Activated T-cell treated with anti-CD3 and anti-CD28 coated beads, Interleukin-2, amount 50 U/mL, for 24 hours (primary cell): ENCODE measurements around the gene DRC7.
"Not testable (repeated sequence)": the region's sequence is repeated elsewhere in the genome, so short reads cannot be mapped to it uniquely, and the experiment has no call there.

ENCODE experiments used
- DNase-seq: peaks from one replicate; pipeline ENCODE4 v3.0.0-alpha.2; 2020
- H3K27ac Mint-ChIP-seq: 2 replicates; pipeline ENCODE4 v1.8.0; 2020; ENCODE audit warnings: mild to moderate bottlenecking, mixed read lengths
- H3K27me3 Mint-ChIP-seq: 2 replicates; pipeline ENCODE4 v1.8.0; 2020; ENCODE audit warnings: mixed read lengths
- H3K36me3 Mint-ChIP-seq: 2 replicates; pipeline ENCODE4 v1.8.0; 2020; ENCODE audit warnings: low read depth, mixed read lengths
- H3K4me1 Mint-ChIP-seq: 2 replicates; pipeline ENCODE4 v1.8.0; 2020; ENCODE audit warnings: low read depth, mixed read lengths
- H3K4me3 Mint-ChIP-seq: 2 replicates; pipeline ENCODE4 v1.8.0; 2020; ENCODE audit warnings: mild to moderate bottlenecking, moderate library complexity, mixed read lengths
- H3K9me3 Mint-ChIP-seq: 2 replicates; pipeline ENCODE4 v1.8.0; 2020; ENCODE audit warnings: mixed read lengths

Gene DRC7

DNA sequence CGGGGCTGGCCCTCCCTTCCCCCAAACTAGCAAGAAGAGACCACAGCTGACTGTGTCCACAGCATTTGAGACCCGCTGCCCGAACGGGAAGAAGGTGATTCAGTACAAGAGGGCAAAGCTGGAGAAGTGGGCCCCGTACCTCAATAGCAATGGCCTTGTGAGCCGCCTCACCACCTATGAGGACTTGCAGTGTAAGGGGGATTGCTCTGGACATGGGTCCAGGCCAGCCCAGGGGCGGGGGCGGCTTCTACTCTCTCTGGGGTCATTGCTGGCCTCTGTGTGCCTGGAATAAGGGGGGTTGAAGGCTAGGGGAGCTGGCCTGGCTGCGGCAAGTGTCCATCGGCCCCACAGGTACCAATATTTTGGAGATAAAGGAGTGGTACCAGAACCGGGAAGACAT is 28.0 kb downstream of the DRC7 start:
- no peaks in the 10 kb centered on the region for H3K27me3 Mint-ChIP-seq
- H3K27ac Mint-ChIP-seq: no peak overlapping the region
- no peaks in the 10 kb centered on the region for H3K9me3 Mint-ChIP-seq
- peaks cover 4% of the 10 kb centered on the region for H3K4me1 Mint-ChIP-seq
- H3K36me3 Mint-ChIP-seq: no peaks in the 10 kb centered on the region
- DNase-seq: no peak
- no peak overlapping the region for H3K4me3 Mint-ChIP-seq

DNA sequence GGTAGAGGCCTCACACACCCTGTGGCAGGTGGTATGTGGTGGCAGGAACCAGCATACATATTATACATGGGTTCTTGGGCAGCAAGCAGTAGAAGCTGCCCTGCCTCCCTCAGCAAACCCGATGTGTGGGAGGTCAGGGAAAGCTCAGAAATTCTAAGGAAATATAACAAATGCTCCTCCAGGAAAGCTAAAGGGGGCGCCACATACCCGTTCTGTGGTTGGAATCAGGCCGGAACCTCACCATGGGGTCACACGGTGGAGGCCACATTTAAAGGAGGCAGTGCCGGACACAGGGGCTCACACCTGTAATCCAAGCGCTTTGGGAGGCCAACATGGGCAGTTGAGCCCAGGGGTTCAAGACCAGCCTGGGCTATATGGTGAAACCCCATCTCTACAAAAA is 28.6 kb downstream of the DRC7 start:
- H3K36me3 Mint-ChIP-seq: no peaks in the 10 kb centered on the region
- no peak overlapping the region for H3K27ac Mint-ChIP-seq
- H3K27me3 Mint-ChIP-seq: no peaks in the 10 kb centered on the region
- no peaks in the 10 kb centered on the region for H3K9me3 Mint-ChIP-seq
- H3K4me3 Mint-ChIP-seq: no peak overlapping the region
- DNase-seq: no peak
- peaks cover 5% of the 10 kb centered on the region for H3K4me1 Mint-ChIP-seq

DNA sequence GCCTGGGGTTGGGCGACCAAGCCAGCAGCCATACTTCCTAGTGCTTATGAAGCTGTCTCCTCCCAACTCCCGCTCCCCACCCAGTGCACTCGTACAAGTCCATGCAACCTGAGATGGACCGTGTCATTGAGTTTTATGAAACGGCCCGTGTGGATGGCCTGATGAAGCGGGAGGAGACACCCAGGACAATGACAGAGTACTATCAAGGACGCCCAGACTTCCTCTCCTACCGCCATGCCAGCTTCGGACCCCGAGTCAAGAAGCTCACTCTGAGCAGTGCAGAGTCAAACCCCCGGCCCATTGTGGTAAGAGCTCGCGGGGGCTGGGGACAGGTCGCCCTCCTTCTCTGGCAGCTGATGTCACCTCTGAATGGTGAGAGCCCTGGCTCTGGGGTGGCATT is 29.9 kb downstream of the DRC7 start:
- Mint-ChIP-seq H3K4me3 (no peak overlapping the region), H3K9me3 (no peaks in the 10 kb centered on the region), H3K27me3 (no peaks in the 10 kb centered on the region), H3K27ac (no peak overlapping the region), H3K4me1 (peaks cover 6% of the 10 kb centered on the region), H3K36me3 (no peaks in the 10 kb centered on the region)
- DNase-seq: no peak

DNA sequence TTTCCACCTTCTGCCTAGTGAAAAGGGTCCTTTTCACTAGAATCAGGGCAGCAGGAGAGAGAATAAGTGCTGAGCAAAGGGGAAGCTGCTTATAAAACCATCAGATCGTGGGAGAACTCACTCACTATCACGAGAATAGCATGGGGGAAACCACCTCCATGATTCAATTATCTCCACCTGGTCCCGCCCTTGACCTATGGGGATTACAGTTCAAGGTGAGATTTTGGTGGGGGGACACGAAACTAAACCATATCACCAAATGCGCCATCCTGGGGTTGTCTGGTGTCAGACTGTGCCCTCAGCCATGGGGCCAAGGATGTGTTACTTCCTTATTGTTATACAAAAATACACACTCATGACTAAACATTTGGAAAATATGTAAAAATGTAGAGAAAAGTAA is 30.5 kb downstream of the DRC7 start:
- no peaks in the 10 kb centered on the region for H3K27me3 Mint-ChIP-seq
- peaks cover 6% of the 10 kb centered on the region for H3K4me1 Mint-ChIP-seq
- no peak overlapping the region for H3K4me3 Mint-ChIP-seq
- no peaks in the 10 kb centered on the region for H3K36me3 Mint-ChIP-seq
- no peak for DNase-seq
- no peaks in the 10 kb centered on the region for H3K9me3 Mint-ChIP-seq
- H3K27ac Mint-ChIP-seq: no peak overlapping the region

DNA sequence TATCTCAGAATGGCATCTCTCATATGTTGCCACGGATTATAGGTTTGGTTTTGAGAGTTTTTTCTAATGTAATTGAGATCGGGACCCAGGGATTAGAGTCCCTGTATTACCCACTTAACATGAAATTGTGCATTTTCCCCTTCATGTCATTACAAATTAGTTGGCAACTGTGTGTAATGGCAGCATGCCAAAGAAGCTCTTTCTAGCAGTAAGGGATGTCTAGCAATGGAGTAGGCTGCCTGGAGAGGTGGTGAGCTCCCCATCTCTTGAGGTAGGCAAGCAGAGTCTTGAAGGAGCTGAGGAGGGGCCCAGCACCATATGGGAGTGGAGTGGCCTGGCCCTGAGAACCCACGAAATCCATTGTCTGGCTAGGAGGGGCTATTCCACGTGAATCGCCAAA is 30.9 kb downstream of the DRC7 start:
- H3K36me3 Mint-ChIP-seq: no peaks in the 10 kb centered on the region
- no peaks in the 10 kb centered on the region for H3K27me3 Mint-ChIP-seq
- no peaks in the 10 kb centered on the region for H3K9me3 Mint-ChIP-seq
- H3K4me1 Mint-ChIP-seq: peaks cover 6% of the 10 kb centered on the region
- no peak overlapping the region for H3K4me3 Mint-ChIP-seq
- no peak overlapping the region for H3K27ac Mint-ChIP-seq
- no peak for DNase-seq

DNA sequence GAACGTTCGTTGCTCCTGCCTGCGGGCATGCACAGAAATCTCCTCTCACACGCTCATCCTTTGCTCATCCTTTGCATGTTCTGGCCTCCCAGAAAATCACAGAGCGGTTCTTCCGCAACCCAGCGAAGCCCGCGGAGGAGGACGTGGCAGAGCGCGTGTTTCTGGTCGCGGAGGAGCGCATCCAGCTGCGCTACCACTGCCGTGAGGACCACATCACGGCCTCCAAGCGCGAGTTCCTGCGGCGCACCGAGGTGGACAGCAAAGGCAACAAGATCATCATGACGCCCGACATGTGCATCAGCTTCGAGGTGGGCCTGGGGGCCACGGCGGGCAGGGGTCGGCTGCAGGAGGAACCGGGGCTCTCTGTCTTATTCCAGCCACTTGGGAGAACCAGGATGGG is 31.4 kb downstream of the DRC7 start:
- Mint-ChIP-seq H3K36me3 (no peaks in the 10 kb centered on the region), H3K27me3 (no peaks in the 10 kb centered on the region), H3K9me3 (no peaks in the 10 kb centered on the region), H3K27ac (no peak overlapping the region), H3K4me1 (peaks cover 6% of the 10 kb centered on the region), H3K4me3 (no peak overlapping the region)
- DNase-seq: no peak

DNA sequence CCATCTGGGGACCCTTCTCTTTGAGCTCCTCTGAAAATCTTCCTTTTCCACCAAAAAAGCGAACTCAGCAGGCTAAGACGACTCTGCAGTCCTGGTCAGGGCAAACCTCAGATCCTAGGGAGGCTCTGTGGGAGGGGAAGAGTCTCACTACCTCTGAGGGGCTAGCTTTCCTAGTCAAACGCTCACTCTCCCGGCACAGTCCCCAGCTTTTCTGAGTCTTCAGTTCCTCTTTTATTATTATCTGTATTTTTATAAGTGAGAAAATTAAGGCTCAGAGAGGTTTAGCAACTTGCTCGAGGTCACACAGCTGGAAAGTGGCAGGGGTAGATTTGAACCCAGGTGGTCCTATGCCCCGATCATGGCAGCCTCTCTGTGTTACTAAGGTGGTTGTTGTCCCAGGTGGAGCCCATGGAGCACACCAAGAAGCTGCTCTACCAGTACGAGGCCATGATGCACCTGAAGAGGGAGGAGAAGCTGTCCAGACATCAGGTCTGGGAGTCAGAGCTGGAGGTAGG is 31.9 kb downstream of the DRC7 start:
- Mint-ChIP-seq H3K27me3 (no peaks in the 10 kb centered on the region), H3K4me1 (peaks cover 6% of the 10 kb centered on the region), H3K4me3 (no peak overlapping the region), H3K9me3 (no peaks in the 10 kb centered on the region), H3K36me3 (no peaks in the 10 kb centered on the region), H3K27ac (no peak overlapping the region)
- DNase-seq: no peak

DNA sequence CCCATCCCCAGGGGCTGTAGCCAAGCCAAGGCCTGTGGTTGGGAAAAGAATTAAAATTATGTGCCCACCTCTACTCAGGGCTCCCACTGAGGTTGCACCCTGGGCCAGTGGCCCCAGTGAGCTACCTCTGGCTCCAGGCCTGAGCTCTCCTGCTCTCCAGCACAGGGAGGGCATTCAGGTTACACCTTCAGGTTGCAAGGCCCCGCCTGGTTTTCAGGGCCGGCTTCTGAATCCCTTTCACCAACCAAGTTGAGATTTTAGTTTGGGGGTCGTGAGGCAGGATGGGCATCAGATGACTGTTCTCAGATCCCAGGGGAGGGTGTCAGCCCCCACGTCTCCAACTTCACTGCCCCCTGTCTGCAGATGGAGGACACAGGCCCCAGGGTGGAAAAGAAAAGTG is 33.0 kb downstream of the DRC7 start:
- Mint-ChIP-seq H3K4me3 (no peak overlapping the region), H3K9me3 (no peaks in the 10 kb centered on the region), H3K27me3 (no peaks in the 10 kb centered on the region), H3K27ac (no peak overlapping the region), H3K4me1 (peaks cover 6% of the 10 kb centered on the region), H3K36me3 (peaks cover 2% of the 10 kb centered on the region)
- no peak for DNase-seq

DNA sequence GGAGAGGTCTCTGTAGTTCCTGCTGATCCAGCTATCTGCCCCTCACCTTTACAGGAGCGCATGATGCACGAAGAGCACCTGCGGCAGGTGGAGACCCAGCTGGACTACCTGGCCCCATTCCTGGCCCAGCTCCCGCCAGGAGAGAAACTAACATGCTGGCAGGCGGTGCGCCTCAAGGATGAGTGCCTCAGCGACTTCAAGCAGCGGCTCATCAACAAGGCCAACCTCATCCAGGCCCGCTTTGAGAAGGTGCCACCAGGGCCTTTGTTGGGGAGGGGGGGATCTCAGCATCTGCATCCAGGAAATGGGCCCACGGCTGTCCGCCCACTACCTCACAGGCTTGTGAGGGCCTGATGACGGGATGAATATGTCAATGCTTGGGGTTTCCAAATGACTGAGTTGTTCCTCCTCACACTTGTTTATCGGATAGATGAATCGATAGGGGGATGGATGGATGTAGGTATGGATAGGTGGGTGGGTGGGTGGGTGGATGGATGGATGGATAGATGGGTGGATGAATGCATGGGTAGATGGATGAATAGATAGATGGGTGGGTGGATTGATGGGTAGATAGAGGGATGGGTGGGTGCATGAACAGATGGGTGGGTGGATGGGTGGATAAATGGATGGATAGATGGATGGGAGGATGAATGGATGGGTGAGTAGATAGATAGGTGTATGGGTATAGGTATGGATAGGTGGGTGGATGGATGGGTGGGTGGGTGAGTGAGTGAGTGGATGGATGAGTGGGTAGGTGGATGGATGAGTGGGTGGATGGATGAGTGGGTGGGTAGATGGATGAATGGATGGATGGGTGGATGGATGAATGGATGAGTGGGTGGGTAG is 34.0 kb downstream of the DRC7 start:
- Mint-ChIP-seq H3K4me1 (peaks cover 8% of the 10 kb centered on the region), H3K27me3 (no peaks in the 10 kb centered on the region), H3K27ac (no peak overlapping the region), H3K36me3 (peaks cover 8% of the 10 kb centered on the region), H3K9me3 (peaks cover 6% of the 10 kb centered on the region), H3K4me3 (no peak overlapping the region)
- DNase-seq: no peak

DNA sequence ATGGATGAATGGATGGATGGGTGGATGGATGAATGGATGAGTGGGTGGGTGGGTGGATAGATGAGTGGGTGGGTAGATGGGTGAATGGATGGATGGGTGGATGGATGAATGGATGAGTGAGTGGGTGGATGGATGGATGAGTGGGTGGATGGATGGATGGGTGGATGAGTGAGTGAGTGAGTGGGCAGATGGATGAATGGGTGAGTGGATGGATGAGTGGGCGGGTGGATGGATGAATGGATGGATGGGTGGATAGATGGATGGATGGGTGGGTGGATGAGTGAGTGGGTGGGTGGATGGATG is 34.5 kb downstream of the DRC7 start:
- peaks cover 11% of the 10 kb centered on the region for H3K4me1 Mint-ChIP-seq

DNA sequence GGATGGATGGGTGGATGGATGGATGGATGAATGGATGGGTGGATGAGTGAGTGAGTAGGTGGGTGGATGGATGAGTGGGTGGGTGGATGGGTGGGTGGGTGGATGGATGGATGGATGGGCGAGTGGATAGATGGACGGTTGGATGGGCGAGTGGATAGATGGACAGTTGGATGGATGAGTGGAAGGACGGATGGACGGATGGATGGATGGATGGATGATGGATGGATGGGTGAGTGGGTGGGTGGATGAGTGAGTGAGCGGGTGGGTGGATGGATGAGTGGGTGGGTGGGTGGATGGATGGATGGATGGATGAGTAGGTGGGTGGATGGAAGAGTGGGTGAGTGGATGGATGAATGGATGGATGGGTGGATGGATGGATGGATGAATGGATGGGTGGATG is 35.2 kb downstream of the DRC7 start:
- H3K27ac Mint-ChIP-seq, DNase-seq, H3K27me3 Mint-ChIP-seq, H3K4me3 Mint-ChIP-seq, H3K9me3 Mint-ChIP-seq: not testable (repeated sequence)
- Mint-ChIP-seq H3K36me3 (peaks cover 12% of the 10 kb centered on the region), H3K4me1 (peaks cover 13% of the 10 kb centered on the region)

More for the DNA sequence above, 34.5 kb downstream of the DRC7 start:
- DNase-seq: no peak
- H3K4me3 Mint-ChIP-seq: no peak overlapping the region
- peaks cover 6% of the 10 kb centered on the region for H3K9me3 Mint-ChIP-seq
- peaks cover 8% of the 10 kb centered on the region for H3K36me3 Mint-ChIP-seq
- no peaks in the 10 kb centered on the region for H3K27me3 Mint-ChIP-seq
- H3K27ac Mint-ChIP-seq: no peak overlapping the region

DNA sequence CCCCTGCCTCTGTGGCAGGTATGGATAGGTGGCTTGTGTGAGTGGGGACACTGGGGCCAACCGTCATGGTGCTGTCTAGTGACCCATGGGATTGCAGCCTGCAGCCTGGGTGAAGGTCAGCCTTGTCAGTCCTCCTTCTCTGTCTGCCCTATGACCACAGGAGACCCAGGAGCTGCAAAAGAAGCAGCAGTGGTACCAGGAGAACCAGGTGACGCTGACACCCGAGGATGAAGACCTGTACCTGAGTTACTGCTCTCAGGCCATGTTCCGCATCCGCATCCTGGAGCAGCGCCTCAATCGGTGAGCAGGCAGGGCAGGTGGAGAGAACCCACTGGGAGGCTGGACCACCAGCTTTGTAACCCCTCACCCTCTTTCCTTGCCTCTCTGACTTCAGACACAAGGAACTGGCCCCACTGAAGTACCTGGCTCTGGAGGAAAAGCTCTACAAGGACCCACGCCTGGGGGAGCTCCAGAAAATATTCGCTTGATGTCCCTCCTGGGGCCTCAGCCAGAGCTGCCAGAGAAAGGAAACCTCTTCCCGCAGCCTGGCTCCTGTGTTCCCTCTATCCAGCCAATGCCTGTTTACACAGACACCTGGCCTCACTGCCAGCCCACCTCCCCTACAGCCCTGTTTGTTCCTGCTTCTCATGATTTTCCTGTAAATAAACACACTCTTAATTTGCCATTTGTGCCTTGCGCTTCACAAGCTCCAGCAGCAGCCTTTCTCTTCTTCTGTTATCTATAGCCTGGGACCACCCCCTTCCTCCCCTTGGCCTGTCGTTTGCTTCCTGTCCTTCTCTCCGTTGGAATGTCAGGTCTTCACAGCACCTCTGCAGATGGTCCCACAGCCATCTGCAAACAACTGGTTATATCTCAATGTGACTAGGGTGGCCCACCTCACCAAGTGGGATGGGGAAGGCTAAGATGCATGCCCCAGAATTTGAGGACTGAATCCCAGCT is 36.4 kb downstream of the DRC7 start:
- Mint-ChIP-seq H3K27ac (no peak overlapping the region), H3K27me3 (no peaks in the 10 kb centered on the region), H3K4me3 (no peak overlapping the region), H3K36me3 (peaks cover 20% of the 10 kb centered on the region), H3K9me3 (peaks cover 6% of the 10 kb centered on the region), H3K4me1 (peaks cover 14% of the 10 kb centered on the region)
- DNase-seq: no peak

DNA sequence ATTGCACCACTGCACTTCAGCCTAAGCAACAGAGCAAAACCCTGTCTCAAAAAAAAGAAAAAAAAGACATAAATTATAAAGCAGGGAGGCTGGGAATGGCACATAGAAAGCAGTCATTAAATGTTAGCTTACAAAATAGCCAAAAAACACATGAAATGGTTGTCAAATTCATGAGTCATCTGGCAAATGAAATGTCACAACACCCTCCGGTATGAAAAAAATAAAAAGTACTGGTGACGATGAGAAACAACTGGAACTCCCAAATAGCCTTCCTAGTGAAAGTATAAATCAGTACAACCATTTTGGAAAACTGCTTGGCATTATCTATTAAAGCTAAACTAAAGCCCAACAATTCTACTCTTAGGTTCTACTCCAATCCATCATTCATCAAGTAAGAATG is 37.4 kb downstream of the DRC7 start:
- Mint-ChIP-seq H3K27ac (no peak overlapping the region), H3K4me1 (peaks cover 23% of the 10 kb centered on the region), H3K4me3 (no peak overlapping the region), H3K9me3 (peaks cover 6% of the 10 kb centered on the region), H3K36me3 (peaks cover 29% of the 10 kb centered on the region), H3K27me3 (no peaks in the 10 kb centered on the region)
- no peak for DNase-seq

DNA sequence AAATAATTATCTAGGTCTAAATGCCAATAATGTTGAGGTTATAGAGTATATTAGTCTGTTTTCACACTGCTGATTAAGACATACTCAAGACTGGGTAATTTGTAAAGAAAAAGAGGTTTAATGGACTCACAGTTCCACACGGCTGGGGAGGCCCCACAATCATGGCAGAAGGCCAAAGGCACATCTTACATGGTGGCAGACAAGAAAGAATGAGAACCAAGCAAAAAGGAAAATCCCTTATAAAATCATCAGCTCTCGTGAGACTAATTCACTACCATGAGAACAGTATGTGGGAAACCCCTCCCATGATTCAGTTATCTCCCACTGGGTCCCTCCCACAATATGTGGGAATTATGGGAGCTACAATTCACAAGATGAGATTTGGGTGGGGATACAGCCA is 38.1 kb downstream of the DRC7 start:
- peaks cover 29% of the 10 kb centered on the region for H3K4me1 Mint-ChIP-seq
- peaks cover 6% of the 10 kb centered on the region for H3K9me3 Mint-ChIP-seq
- H3K27me3 Mint-ChIP-seq: no peaks in the 10 kb centered on the region
- H3K36me3 Mint-ChIP-seq: peaks cover 36% of the 10 kb centered on the region
- no peak overlapping the region for H3K4me3 Mint-ChIP-seq
- no peak overlapping the region for H3K27ac Mint-ChIP-seq
- DNase-seq: no peak
